Panc1 (cell line): Measurements from ENCODE around the gene CYBA.
A peak's percentile ranks its signal among the peaks of the same experiment; 100 is the strongest.

ENCODE experiments used
- POLR2AphosphoS5 ChIP-seq: IDR thresholded peaks from 2 replicates; pipeline ENCODE4 v1.6.1; 2012; ENCODE audit warnings: mild to moderate bottlenecking, low read depth, low read length, moderate library complexity
- SIN3A ChIP-seq: IDR thresholded peaks from 2 replicates; pipeline ENCODE4 v1.6.1; 2012; ENCODE audit warnings: low read depth, mild to moderate bottlenecking, low read length, moderate library complexity, borderline replicate concordance; ENCODE audit not compliant: insufficient read depth
- TCF7L2 ChIP-seq: IDR thresholded peaks from 2 replicates; pipeline ENCODE4 v1.6.1; 2011; ENCODE audit warnings: mild to moderate bottlenecking, low read depth, low read length, inconsistent platforms
- TF ChIP-seq, protein P1 (sequence below): fragments of 450-650 bp; IDR thresholded peaks from 2 replicates; pipeline ENCODE4 v1.5.1; 2017; ENCODE audit warnings: mild to moderate bottlenecking
- TF ChIP-seq, protein P2 (sequence below), 2 experiments: IDR thresholded peaks; 2 replicates each; pipeline ENCODE4 v1.6.1; 2011 to 2012; ENCODE audit warnings: low read depth in 2 of 2, control low read depth in 1 of 2, low read length in 1 of 2, mild to moderate bottlenecking in 1 of 2, moderate library complexity in 1 of 2; ENCODE audit not compliant: insufficient read depth in 1 of 2

DNA sequence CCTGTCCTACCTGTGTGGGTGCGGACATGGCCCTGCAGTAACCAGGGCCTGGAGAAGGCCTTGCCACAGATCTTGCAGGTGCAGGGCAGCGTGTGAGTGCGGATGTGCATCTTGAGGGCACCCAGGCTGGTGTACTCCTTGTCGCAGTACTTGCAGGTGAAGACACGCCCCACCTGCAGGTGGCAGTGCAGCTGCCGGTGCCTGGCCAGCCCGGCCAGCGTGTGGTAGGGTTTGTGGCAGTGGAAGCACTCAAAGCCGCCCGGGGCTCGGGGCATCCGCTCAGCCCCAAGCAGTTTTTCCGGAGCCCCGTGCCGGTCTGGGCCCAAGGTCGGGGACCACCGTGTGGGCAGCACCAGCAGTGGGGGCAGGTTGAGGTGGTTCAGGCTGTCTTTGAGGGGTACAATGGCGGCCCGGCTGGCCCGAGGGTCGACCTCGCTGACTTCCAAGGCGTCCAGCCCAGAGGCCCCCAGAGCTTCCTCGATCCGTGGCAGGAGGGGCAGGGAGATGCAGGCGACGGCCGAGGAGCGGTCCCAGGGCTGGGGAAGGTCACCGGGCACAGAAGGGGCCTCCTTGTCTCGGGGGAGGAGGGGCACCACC, 30.3 kb upstream of the CYBA start:
- TF ChIP-seq, protein P1, sequence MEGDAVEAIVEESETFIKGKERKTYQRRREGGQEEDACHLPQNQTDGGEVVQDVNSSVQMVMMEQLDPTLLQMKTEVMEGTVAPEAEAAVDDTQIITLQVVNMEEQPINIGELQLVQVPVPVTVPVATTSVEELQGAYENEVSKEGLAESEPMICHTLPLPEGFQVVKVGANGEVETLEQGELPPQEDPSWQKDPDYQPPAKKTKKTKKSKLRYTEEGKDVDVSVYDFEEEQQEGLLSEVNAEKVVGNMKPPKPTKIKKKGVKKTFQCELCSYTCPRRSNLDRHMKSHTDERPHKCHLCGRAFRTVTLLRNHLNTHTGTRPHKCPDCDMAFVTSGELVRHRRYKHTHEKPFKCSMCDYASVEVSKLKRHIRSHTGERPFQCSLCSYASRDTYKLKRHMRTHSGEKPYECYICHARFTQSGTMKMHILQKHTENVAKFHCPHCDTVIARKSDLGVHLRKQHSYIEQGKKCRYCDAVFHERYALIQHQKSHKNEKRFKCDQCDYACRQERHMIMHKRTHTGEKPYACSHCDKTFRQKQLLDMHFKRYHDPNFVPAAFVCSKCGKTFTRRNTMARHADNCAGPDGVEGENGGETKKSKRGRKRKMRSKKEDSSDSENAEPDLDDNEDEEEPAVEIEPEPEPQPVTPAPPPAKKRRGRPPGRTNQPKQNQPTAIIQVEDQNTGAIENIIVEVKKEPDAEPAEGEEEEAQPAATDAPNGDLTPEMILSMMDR: peak; percentile 74
- TF ChIP-seq POLR2AphosphoS5: no peak
- TF ChIP-seq, protein P2, sequence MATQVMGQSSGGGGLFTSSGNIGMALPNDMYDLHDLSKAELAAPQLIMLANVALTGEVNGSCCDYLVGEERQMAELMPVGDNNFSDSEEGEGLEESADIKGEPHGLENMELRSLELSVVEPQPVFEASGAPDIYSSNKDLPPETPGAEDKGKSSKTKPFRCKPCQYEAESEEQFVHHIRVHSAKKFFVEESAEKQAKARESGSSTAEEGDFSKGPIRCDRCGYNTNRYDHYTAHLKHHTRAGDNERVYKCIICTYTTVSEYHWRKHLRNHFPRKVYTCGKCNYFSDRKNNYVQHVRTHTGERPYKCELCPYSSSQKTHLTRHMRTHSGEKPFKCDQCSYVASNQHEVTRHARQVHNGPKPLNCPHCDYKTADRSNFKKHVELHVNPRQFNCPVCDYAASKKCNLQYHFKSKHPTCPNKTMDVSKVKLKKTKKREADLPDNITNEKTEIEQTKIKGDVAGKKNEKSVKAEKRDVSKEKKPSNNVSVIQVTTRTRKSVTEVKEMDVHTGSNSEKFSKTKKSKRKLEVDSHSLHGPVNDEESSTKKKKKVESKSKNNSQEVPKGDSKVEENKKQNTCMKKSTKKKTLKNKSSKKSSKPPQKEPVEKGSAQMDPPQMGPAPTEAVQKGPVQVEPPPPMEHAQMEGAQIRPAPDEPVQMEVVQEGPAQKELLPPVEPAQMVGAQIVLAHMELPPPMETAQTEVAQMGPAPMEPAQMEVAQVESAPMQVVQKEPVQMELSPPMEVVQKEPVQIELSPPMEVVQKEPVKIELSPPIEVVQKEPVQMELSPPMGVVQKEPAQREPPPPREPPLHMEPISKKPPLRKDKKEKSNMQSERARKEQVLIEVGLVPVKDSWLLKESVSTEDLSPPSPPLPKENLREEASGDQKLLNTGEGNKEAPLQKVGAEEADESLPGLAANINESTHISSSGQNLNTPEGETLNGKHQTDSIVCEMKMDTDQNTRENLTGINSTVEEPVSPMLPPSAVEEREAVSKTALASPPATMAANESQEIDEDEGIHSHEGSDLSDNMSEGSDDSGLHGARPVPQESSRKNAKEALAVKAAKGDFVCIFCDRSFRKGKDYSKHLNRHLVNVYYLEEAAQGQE (IDR thresholded peaks at IDR 0.05; ENCODE audit: insufficient read depth in 1 of 2, low read depth in 2 of 2, low read length in 1 of 2): no peak
- TF ChIP-seq SIN3A: no peak
- no peak for TF ChIP-seq TCF7L2
